Caco-2 (cell line): Measurements from ENCODE around the gene KMO. TPM values are rescaled to one million over a fixed set of nuclear protein-coding genes. Genes with fewer than 3 reads are reported as not detected.

ENCODE experiments used
- BruUV-seq: library from RNA; stranded (reverse); fragments of 400-500 nt; replicated peaks from 2 replicates; lab custom pipeline; 2021; lab: Mats Ljungman, UMichigan
- CTCF ChIA-PET: fragments of 300-600 bp; sonication (Branson Sonifier 250); formaldehyde crosslinking; loops from one replicate; lab custom pipeline; 2022; ENCODE audit warnings: antibody characterized with exemption; lab: Charles Lee
- POLR2A ChIA-PET: fragments of 300-600 bp; sonication (Branson Sonifier 250); formaldehyde crosslinking; loops from one replicate; lab custom pipeline; 2022; ENCODE audit warnings: antibody characterized with exemption; lab: Charles Lee
- DNase-seq, 2 experiments: peaks; one replicate each; pipeline versions ENCODE4 v3.0.0 to v3.0.0-alpha.2; 2020 to 2022
- H3K27me3 ChIP-seq: replicated peaks from 2 replicates; pipeline ENCODE4 v1.6.0; 2011; ENCODE audit warnings: low read length; ENCODE audit not compliant: control insufficient read depth, insufficient read depth
- H3K36me3 ChIP-seq: 2 replicates; pipeline ENCODE4 v1.5.1; 2011; ENCODE audit warnings: low read length; ENCODE audit not compliant: control insufficient read depth, insufficient read depth
- H3K4me1 ChIP-seq: fragments of 250-450 bp; sonication (Bioruptor Pico); 2 replicates; pipeline ENCODE4 v1.5.1; 2020; ENCODE audit warnings: mild to moderate bottlenecking
- H3K4me3 ChIP-seq: 2 replicates; pipeline ENCODE4 v1.5.1; 2011; ENCODE audit warnings: low read depth, mild to moderate bottlenecking, control low read depth, low read length
- H3K9me3 ChIP-seq: fragments of 250-450 bp; sonication (Bioruptor Pico); 2 replicates; pipeline ENCODE4 v1.5.1; 2020; ENCODE audit warnings: mild to moderate bottlenecking, moderate library complexity
- H3K27ac Mint-ChIP-seq: one replicate; pipeline ENCODE4 v1.8.0; 2022; ENCODE audit warnings: mixed read lengths; ENCODE audit not compliant: unreplicated experiment
- H3K27me3 Mint-ChIP-seq: one replicate; pipeline ENCODE4 v1.8.0; 2022; ENCODE audit warnings: mixed read lengths; ENCODE audit not compliant: insufficient read depth, unreplicated experiment
- H3K36me3 Mint-ChIP-seq: one replicate; pipeline ENCODE4 v1.8.0; 2022; ENCODE audit warnings: mild to moderate bottlenecking, mixed read lengths; ENCODE audit not compliant: insufficient read depth, unreplicated experiment
- H3K4me1 Mint-ChIP-seq: one replicate; pipeline ENCODE4 v1.8.0; 2022; ENCODE audit warnings: low read depth, mixed read lengths; ENCODE audit not compliant: unreplicated experiment
- H3K4me3 Mint-ChIP-seq: one replicate; pipeline ENCODE4 v1.8.0; 2022; ENCODE audit warnings: mild to moderate bottlenecking, moderate library complexity, mixed read lengths; ENCODE audit not compliant: unreplicated experiment
- H3K9me3 Mint-ChIP-seq: one replicate; pipeline ENCODE4 v1.8.0; 2022; ENCODE audit warnings: mixed read lengths; ENCODE audit not compliant: unreplicated experiment
- intact Hi-C: fragments of 100-400 bp; cut with micrococcal nuclease; formaldehyde crosslinking; loops from one replicate; pipeline ENCODE4 v1.10.0; 2022; ENCODE audit not compliant: unreplicated experiment
- total RNA-seq: library from RNA; stranded (reverse); gene quantifications from 2 replicates; pipeline ENCODE4 v1.2.3, GENCODE V29; 2022
- TF ChIP-seq, protein P1 (sequence below), 2 experiments: fragments of 200-600 bp in 1 of 2; IDR thresholded peaks; 1 replicate in 1 of 2; 2 replicates in 1 of 2; pipeline versions ENCODE4 v1.5.1 to v1.8.0; 2011 to 2022; ENCODE audit warnings: antibody characterized with exemption in 1 of 2, control low read depth in 1 of 2, inconsistent platforms in 1 of 2, low read depth in 1 of 2, low read length in 1 of 2, mild to moderate bottlenecking in 1 of 2, moderate library complexity in 1 of 2; ENCODE audit not compliant: insufficient read depth in 1 of 2, severe bottlenecking in 1 of 2, unreplicated experiment in 1 of 2

The KMO gene
- total RNA-seq, 1 experiment from 2014 or later: not detected

DNA sequence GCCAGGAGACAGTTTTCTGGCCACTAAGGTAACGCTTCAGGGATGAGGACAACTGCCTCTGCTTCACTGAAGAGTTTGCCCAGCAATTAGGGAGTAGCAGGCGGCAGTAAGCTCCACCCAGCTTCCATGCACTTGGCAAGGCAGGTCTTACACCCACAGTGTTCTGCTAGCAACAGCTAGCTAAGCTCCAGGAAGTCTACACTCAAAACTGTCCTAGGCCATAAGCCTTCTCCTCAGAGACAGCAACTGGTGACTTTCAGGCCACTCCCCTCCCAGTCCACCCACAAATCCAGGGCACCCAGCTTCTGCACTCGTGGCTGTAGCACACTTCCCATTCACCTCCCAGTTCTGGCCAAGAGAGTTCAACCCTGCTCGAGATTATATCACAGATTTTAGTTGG is 47.3 kb downstream of the KMO start:
- TF ChIP-seq, protein P1, sequence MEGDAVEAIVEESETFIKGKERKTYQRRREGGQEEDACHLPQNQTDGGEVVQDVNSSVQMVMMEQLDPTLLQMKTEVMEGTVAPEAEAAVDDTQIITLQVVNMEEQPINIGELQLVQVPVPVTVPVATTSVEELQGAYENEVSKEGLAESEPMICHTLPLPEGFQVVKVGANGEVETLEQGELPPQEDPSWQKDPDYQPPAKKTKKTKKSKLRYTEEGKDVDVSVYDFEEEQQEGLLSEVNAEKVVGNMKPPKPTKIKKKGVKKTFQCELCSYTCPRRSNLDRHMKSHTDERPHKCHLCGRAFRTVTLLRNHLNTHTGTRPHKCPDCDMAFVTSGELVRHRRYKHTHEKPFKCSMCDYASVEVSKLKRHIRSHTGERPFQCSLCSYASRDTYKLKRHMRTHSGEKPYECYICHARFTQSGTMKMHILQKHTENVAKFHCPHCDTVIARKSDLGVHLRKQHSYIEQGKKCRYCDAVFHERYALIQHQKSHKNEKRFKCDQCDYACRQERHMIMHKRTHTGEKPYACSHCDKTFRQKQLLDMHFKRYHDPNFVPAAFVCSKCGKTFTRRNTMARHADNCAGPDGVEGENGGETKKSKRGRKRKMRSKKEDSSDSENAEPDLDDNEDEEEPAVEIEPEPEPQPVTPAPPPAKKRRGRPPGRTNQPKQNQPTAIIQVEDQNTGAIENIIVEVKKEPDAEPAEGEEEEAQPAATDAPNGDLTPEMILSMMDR (IDR thresholded peaks at IDR 0.05; ENCODE audit: insufficient read depth in 1 of 2, low read depth in 1 of 2, low read length in 1 of 2, severe bottlenecking in 1 of 2, unreplicated experiment in 1 of 2): no peak
- H3K4me1 Mint-ChIP-seq: no peaks in the 10 kb centered on the region
- Histone ChIP-seq H3K4me3 (no peak overlapping the region), H3K36me3 (no peaks in the 10 kb centered on the region), H3K27me3 (no peaks in the 10 kb centered on the region), H3K4me1 (no peaks in the 10 kb centered on the region), H3K9me3 (no peaks in the 10 kb centered on the region)
- no peak for DNase-seq
- no TSS peak for BruUV-seq
- ChIA-PET CTCF (no interaction called here), POLR2A (no interaction called here)
- no peak overlapping the region for H3K4me3 Mint-ChIP-seq
- peaks cover 2% of the 10 kb centered on the region for H3K27me3 Mint-ChIP-seq
- intact Hi-C loops: no loop called here
- H3K9me3 Mint-ChIP-seq: no peaks in the 10 kb centered on the region
- no peaks in the 10 kb centered on the region for H3K36me3 Mint-ChIP-seq
- H3K27ac Mint-ChIP-seq: no peak overlapping the region

DNA sequence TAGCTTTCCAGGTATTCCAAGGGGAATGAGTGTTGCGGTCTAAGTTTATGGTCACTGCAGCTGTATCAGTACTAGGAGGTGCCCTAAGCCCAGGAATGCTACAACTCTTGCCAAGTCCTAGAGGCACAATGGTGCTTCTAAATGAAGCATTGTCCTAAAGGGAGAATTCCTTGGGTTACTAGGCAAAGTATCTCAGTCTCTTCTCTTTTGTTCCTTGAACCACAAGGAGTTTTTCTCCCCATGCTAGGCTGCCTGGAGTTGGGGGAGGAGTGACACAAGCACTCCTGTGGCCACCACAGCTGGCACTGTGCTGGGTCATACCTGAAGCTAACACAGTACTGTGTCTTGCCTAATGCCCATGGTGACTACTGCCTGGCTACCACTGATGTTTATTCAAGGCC is 50.7 kb downstream of the KMO start:
- intact Hi-C loops: no loop called here
- TF ChIP-seq, protein P1 (IDR thresholded peaks at IDR 0.05; ENCODE audit: insufficient read depth in 1 of 2, low read depth in 1 of 2, low read length in 1 of 2, severe bottlenecking in 1 of 2, unreplicated experiment in 1 of 2): no peak
- no peaks in the 10 kb centered on the region for H3K9me3 ChIP-seq
- H3K36me3 Mint-ChIP-seq: no peaks in the 10 kb centered on the region
- no peaks in the 10 kb centered on the region for H3K27me3 ChIP-seq
- no peaks in the 10 kb centered on the region for H3K27me3 Mint-ChIP-seq
- no TSS peak for BruUV-seq
- ChIA-PET POLR2A (no interaction called here), CTCF (no interaction called here)
- no peaks in the 10 kb centered on the region for H3K36me3 ChIP-seq
- DNase-seq: no peak
- no peaks in the 10 kb centered on the region for H3K4me1 Mint-ChIP-seq
- no peak overlapping the region for H3K4me3 ChIP-seq
- no peaks in the 10 kb centered on the region for H3K4me1 ChIP-seq
- no peaks in the 10 kb centered on the region for H3K9me3 Mint-ChIP-seq
- no peak overlapping the region for H3K27ac Mint-ChIP-seq
- no peak overlapping the region for H3K4me3 Mint-ChIP-seq

DNA sequence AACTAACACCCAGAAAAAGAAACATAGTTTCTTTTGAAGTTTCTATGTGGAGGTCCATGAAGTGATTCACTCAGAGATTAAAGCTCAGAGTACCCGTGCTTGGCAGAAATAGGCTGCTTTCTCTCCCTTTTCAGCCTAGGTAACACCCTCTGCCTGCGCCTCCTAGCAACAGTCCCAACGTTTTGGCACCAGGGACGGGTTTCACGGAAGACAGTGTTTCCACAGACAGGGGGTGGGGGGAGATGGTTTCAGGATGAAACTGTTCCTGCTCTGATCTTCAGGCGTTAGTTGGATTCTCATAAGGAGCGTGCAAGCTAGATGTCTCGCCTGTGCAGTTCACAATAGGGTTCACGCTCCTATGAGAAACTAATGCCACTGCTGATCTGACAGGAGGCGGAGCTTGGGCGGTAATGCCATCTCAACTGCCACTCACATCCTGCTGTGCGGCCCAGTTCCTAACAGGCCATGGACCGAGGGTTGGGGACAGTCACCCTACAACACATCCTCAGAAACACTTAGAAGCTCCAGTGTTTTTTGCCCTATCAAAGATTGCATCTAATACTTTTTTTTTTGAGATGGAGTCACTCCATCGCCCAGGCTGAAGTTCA is 54.8 kb downstream of the KMO start:
- H3K4me3 ChIP-seq: no peak overlapping the region
- no peak overlapping the region for H3K4me3 Mint-ChIP-seq
- no peaks in the 10 kb centered on the region for H3K9me3 ChIP-seq
- ChIA-PET POLR2A (no interaction called here), CTCF (no interaction called here)
- H3K27me3 ChIP-seq: no peaks in the 10 kb centered on the region
- no TSS peak for BruUV-seq
- H3K36me3 ChIP-seq: no peaks in the 10 kb centered on the region
- no peaks in the 10 kb centered on the region for H3K9me3 Mint-ChIP-seq
- DNase-seq: no peak
- intact Hi-C loops: no loop called here
- TF ChIP-seq, protein P1 (IDR thresholded peaks at IDR 0.05; ENCODE audit: insufficient read depth in 1 of 2, low read depth in 1 of 2, low read length in 1 of 2, severe bottlenecking in 1 of 2, unreplicated experiment in 1 of 2): no peak
- H3K27ac Mint-ChIP-seq: no peak overlapping the region
- H3K4me1 Mint-ChIP-seq: peaks cover 16% of the 10 kb centered on the region
- no peaks in the 10 kb centered on the region for H3K27me3 Mint-ChIP-seq
- H3K36me3 Mint-ChIP-seq: no peaks in the 10 kb centered on the region
- peaks cover 18% of the 10 kb centered on the region for H3K4me1 ChIP-seq
